ENCODE results near the gene TNPO1.

The TNPO1 gene

GRCh38 chr5:72848474-72849428 is 32.3 kb downstream of the TNPO1 start:
- Histone ChIP-seq H3K4me3 (peak overlapping the region; percentile 92), H3K4me2 (peak overlapping the region; percentile 85), H3K36me3 (peaks cover 20% of the 10 kb centered on the region), H3K9ac (peak overlapping the region; percentile 94), H3K9me3 (no peaks in the 10 kb centered on the region), H4K20me1 (peaks cover 98% of the 10 kb centered on the region), H3K27me3 (no peaks in the 10 kb centered on the region), H3K27ac (peak overlapping the region; percentile 92), H3K4me1 (peaks cover 36% of the 10 kb centered on the region)
- no peak for TF ChIP-seq Cebpa-rat (IDR thresholded peaks at IDR 0.05)

- peaks cover 25% of the 10 kb centered on the region for H3K36me3 ChIP-seq
- peaks cover 36% of the 10 kb centered on the region for H3K4me1 ChIP-seq
- H3K9ac ChIP-seq = peak overlapping the region; percentile 94
- peak overlapping the region; percentile 92; the same call in 1 of the 2 replicates for H3K27ac ChIP-seq
- peaks cover 98% of the 10 kb centered on the region for H4K20me1 ChIP-seq
- peak overlapping the region; percentile 85 for H3K4me2 ChIP-seq
- peak overlapping the region; percentile 92 for H3K4me3 ChIP-seq
- TF ChIP-seq Cebpa-rat (IDR thresholded peaks at IDR 0.05) = no peak
- H3K27me3 ChIP-seq = no peaks in the 10 kb centered on the region
- H3K9me3 ChIP-seq = no peaks in the 10 kb centered on the region
Observed at GRCh38 chr5:72849546-72849945, 33.1 kb downstream of the TNPO1 start.

GRCh38 chr5:72850113-72850512 is 33.7 kb downstream of the TNPO1 start:
- peak overlapping the region; percentile 94; the same call in 1 of the 2 replicates for H3K9ac ChIP-seq

GRCh38 chr5:72852356-72852755 is 35.9 kb downstream of the TNPO1 start:
- Histone ChIP-seq H3K27ac (no peak overlapping the region), H4K20me1 (peaks cover 98% of the 10 kb centered on the region), H3K9ac (no peak overlapping the region), H3K4me1 (peaks cover 31% of the 10 kb centered on the region), H3K4me2 (no peak overlapping the region), H3K9me3 (no peaks in the 10 kb centered on the region), H3K4me3 (no peak overlapping the region), H3K27me3 (no peaks in the 10 kb centered on the region), H3K36me3 (peaks cover 52% of the 10 kb centered on the region)
- TF ChIP-seq Cebpa-rat (IDR thresholded peaks at IDR 0.05) = peak; percentile 89; the same call in 1 of the 2 replicates

More at GRCh38 chr5:72850113-72850512, 33.7 kb downstream of the TNPO1 start:
- peak overlapping the region; percentile 92 for H3K4me3 ChIP-seq
- H3K27ac ChIP-seq = no peak overlapping the region
- peaks cover 98% of the 10 kb centered on the region for H4K20me1 ChIP-seq
- H3K27me3 ChIP-seq = no peaks in the 10 kb centered on the region
- peak overlapping the region; percentile 85 for H3K4me2 ChIP-seq
- peaks cover 29% of the 10 kb centered on the region for H3K36me3 ChIP-seq
- H3K9me3 ChIP-seq = no peaks in the 10 kb centered on the region
- no peak for TF ChIP-seq Cebpa-rat (IDR thresholded peaks at IDR 0.05)
- peaks cover 36% of the 10 kb centered on the region for H3K4me1 ChIP-seq

GRCh38 chr5:72854419-72854818 is 38.0 kb downstream of the TNPO1 start:
- H3K4me1 ChIP-seq = peaks cover 24% of the 10 kb centered on the region
- no peak overlapping the region for H3K27ac ChIP-seq
- H3K4me3 ChIP-seq = no peak overlapping the region
- no peaks in the 10 kb centered on the region for H3K9me3 ChIP-seq
- H3K27me3 ChIP-seq = no peaks in the 10 kb centered on the region
- H3K9ac ChIP-seq = no peak overlapping the region
- TF ChIP-seq Cebpa-rat (IDR thresholded peaks at IDR 0.05) = no peak
- H4K20me1 ChIP-seq = peaks cover 100% of the 10 kb centered on the region
- peaks cover 69% of the 10 kb centered on the region for H3K36me3 ChIP-seq
- H3K4me2 ChIP-seq = no peak overlapping the region

- no peak for TF ChIP-seq Cebpa-rat (IDR thresholded peaks at IDR 0.05)
- H3K27ac ChIP-seq = no peak overlapping the region
- no peak overlapping the region for H3K4me2 ChIP-seq
- H3K4me3 ChIP-seq = no peak overlapping the region
- H3K9ac ChIP-seq = no peak overlapping the region
- H3K36me3 ChIP-seq = peaks cover 78% of the 10 kb centered on the region
- H3K4me1 ChIP-seq = peaks cover 10% of the 10 kb centered on the region
- H3K9me3 ChIP-seq = no peaks in the 10 kb centered on the region
- peaks cover 100% of the 10 kb centered on the region for H4K20me1 ChIP-seq
- no peaks in the 10 kb centered on the region for H3K27me3 ChIP-seq
Observed at GRCh38 chr5:72855821-72856220, 39.4 kb downstream of the TNPO1 start.

- no peak overlapping the region for H3K9ac ChIP-seq
- H3K4me3 ChIP-seq = no peak overlapping the region
- no peak overlapping the region for H3K27ac ChIP-seq
- H3K27me3 ChIP-seq = no peaks in the 10 kb centered on the region
- H3K36me3 ChIP-seq = peaks cover 85% of the 10 kb centered on the region
- peaks cover 100% of the 10 kb centered on the region for H4K20me1 ChIP-seq
- H3K4me2 ChIP-seq = no peak overlapping the region
- no peaks in the 10 kb centered on the region for H3K4me1 ChIP-seq
- no peak for TF ChIP-seq Cebpa-rat (IDR thresholded peaks at IDR 0.05)
- no peaks in the 10 kb centered on the region for H3K9me3 ChIP-seq
Observed at GRCh38 chr5:72857396-72857795, 40.9 kb downstream of the TNPO1 start.

GRCh38 chr5:72859127-72859526 is 42.7 kb downstream of the TNPO1 start:
- Histone ChIP-seq H4K20me1 (peaks cover 98% of the 10 kb centered on the region), H3K36me3 (peaks cover 88% of the 10 kb centered on the region), H3K4me2 (no peak overlapping the region)

GRCh38 chr5:72860499-72860898 is 44.0 kb downstream of the TNPO1 start:
- Histone ChIP-seq H4K20me1 (peaks cover 98% of the 10 kb centered on the region), H3K27ac (no peak overlapping the region), H3K4me2 (no peak overlapping the region), H3K4me3 (no peak overlapping the region), H3K27me3 (no peaks in the 10 kb centered on the region), H3K36me3 (peaks cover 90% of the 10 kb centered on the region), H3K9ac (no peak overlapping the region), H3K4me1 (no peaks in the 10 kb centered on the region), H3K9me3 (no peaks in the 10 kb centered on the region)
- no peak for TF ChIP-seq Cebpa-rat (IDR thresholded peaks at IDR 0.05)

More at GRCh38 chr5:72859127-72859526, 42.7 kb downstream of the TNPO1 start:
- H3K4me3 ChIP-seq = no peak overlapping the region
- no peaks in the 10 kb centered on the region for H3K4me1 ChIP-seq
- H3K27me3 ChIP-seq = no peaks in the 10 kb centered on the region
- no peak overlapping the region for H3K9ac ChIP-seq
- no peak overlapping the region for H3K27ac ChIP-seq
- TF ChIP-seq Cebpa-rat (IDR thresholded peaks at IDR 0.05) = no peak
- H3K9me3 ChIP-seq = no peaks in the 10 kb centered on the region

- no peak for TF ChIP-seq Cebpa-rat (IDR thresholded peaks at IDR 0.05)
- Histone ChIP-seq H3K27ac (no peak overlapping the region), H3K9me3 (no peaks in the 10 kb centered on the region), H4K20me1 (peaks cover 96% of the 10 kb centered on the region), H3K27me3 (no peaks in the 10 kb centered on the region), H3K4me2 (no peak overlapping the region), H3K4me1 (no peaks in the 10 kb centered on the region), H3K4me3 (no peak overlapping the region), H3K36me3 (peaks cover 97% of the 10 kb centered on the region), H3K9ac (no peak overlapping the region)
Observed at GRCh38 chr5:72871366-72872024, 55.0 kb downstream of the TNPO1 start.

Measured in BLaER1 (cell line).